Measurements from ENCODE around the gene CRB2. TPM values are rescaled to one million over a fixed set of nuclear protein-coding genes. Genes with fewer than 3 reads are reported as not detected.

CRB2 gene
- total and polyA plus RNA-seq, 2 of the 13 experiments (the other 11 are each of a cell fraction or from before 2014, with no cell fraction given): 0.01 to 0.29 TPM

DNA sequence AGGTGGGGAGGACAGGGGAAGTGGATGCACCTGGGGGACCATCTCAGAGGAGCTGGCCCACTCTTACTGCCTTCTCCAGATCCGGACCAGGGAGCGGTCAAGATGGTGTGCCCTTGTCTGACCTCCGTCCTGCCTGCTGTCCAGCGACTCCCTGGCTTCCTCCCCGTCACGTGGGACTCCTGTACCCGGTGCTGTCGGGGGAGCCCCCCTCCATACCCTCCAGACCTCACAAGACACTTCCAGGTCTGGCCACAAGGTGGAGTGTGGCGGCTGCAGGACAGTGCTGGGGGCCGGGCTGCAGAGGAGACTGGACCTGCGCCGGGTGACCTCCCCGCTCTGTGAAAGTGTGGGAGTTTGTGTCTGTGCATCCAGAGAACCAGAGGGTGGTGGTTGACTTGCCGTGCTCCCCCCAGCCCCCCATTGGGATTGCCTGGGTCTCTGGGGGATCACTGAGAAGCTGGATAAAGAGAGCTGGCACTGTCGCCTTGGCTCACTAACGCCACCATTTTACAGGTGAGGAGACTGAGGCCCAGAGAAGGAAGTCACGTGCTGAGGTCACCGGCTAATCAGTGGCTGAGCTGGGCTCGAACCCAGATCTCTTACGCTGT is 1.9 kb upstream of the CRB2 start (continued):
- TF ChIP-seq, protein P1, sequence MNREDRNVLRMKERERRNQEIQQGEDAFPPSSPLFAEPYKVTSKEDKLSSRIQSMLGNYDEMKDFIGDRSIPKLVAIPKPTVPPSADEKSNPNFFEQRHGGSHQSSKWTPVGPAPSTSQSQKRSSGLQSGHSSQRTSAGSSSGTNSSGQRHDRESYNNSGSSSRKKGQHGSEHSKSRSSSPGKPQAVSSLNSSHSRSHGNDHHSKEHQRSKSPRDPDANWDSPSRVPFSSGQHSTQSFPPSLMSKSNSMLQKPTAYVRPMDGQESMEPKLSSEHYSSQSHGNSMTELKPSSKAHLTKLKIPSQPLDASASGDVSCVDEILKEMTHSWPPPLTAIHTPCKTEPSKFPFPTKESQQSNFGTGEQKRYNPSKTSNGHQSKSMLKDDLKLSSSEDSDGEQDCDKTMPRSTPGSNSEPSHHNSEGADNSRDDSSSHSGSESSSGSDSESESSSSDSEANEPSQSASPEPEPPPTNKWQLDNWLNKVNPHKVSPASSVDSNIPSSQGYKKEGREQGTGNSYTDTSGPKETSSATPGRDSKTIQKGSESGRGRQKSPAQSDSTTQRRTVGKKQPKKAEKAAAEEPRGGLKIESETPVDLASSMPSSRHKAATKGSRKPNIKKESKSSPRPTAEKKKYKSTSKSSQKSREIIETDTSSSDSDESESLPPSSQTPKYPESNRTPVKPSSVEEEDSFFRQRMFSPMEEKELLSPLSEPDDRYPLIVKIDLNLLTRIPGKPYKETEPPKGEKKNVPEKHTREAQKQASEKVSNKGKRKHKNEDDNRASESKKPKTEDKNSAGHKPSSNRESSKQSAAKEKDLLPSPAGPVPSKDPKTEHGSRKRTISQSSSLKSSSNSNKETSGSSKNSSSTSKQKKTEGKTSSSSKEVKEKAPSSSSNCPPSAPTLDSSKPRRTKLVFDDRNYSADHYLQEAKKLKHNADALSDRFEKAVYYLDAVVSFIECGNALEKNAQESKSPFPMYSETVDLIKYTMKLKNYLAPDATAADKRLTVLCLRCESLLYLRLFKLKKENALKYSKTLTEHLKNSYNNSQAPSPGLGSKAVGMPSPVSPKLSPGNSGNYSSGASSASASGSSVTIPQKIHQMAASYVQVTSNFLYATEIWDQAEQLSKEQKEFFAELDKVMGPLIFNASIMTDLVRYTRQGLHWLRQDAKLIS (CRISPR knock-in tag; IDR thresholded peaks at IDR 0.05): no peak
- TF ChIP-seq TERF1 (CRISPR knock-in tag; IDR thresholded peaks at IDR 0.05): no peak
- no peak for TF ChIP-seq FOXK2 (IDR thresholded peaks at IDR 0.05)
- peak; percentile 57; the same call in 1 of the 2 replicates for TF ChIP-seq TRAFD1 (CRISPR knock-in tag; IDR thresholded peaks at IDR 0.05; ENCODE audit: borderline replicate concordance)
- TF ChIP-seq ZNF337 (CRISPR knock-in tag; IDR thresholded peaks at IDR 0.05; ENCODE audit: borderline replicate concordance, low read depth): no peak
- peak; percentile 47; the same call in 1 of the 2 replicates for TF ChIP-seq MTF2 (CRISPR knock-in tag; IDR thresholded peaks at IDR 0.05; ENCODE audit: borderline replicate concordance)
- TF ChIP-seq XRCC5 (optimal IDR thresholded peaks at IDR 0.05; ENCODE audit: low read length): peak; percentile 88
- TF ChIP-seq E2F5 (CRISPR knock-in tag; conservative IDR thresholded peaks at IDR 0.05): no peak
- TF ChIP-seq ZSCAN25 (CRISPR knock-in tag; IDR thresholded peaks at IDR 0.05): peak; percentile 76
- no peak for TF ChIP-seq SIX4 (CRISPR knock-in tag; IDR thresholded peaks at IDR 0.05)
- peak; percentile 50; the same call in 1 of the 2 replicates for TF ChIP-seq SALL1 (CRISPR knock-in tag; IDR thresholded peaks at IDR 0.05)
- TF ChIP-seq LCORL (IDR thresholded peaks at IDR 0.05): no peak
- peak; percentile 34; the same call in 1 of the 2 replicates for TF ChIP-seq LCORL (CRISPR knock-in tag; IDR thresholded peaks at IDR 0.05)
- TF ChIP-seq ZNF616 (CRISPR knock-in tag; IDR thresholded peaks at IDR 0.05; ENCODE audit: low read depth): no peak
- TF ChIP-seq ZMAT3 (CRISPR knock-in tag; conservative IDR thresholded peaks at IDR 0.05): no peak
- TF ChIP-seq, protein P2, sequence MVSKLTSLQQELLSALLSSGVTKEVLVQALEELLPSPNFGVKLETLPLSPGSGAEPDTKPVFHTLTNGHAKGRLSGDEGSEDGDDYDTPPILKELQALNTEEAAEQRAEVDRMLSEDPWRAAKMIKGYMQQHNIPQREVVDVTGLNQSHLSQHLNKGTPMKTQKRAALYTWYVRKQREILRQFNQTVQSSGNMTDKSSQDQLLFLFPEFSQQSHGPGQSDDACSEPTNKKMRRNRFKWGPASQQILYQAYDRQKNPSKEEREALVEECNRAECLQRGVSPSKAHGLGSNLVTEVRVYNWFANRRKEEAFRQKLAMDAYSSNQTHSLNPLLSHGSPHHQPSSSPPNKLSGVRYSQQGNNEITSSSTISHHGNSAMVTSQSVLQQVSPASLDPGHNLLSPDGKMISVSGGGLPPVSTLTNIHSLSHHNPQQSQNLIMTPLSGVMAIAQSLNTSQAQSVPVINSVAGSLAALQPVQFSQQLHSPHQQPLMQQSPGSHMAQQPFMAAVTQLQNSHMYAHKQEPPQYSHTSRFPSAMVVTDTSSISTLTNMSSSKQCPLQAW (CRISPR knock-in tag; IDR thresholded peaks at IDR 0.05): 0 out of 2 replicates have a peak, but pooled peaks have one; percentile 41
- TF ChIP-seq NONO (IDR thresholded peaks at IDR 0.05): no peak
- peak; percentile 49; the same call in 1 of the 2 replicates for TF ChIP-seq NONO (CRISPR knock-in tag; conservative IDR thresholded peaks at IDR 0.05)
- TF ChIP-seq SSRP1 (CRISPR knock-in tag; IDR thresholded peaks at IDR 0.05): no peak
- TF ChIP-seq PCBP1 (IDR thresholded peaks at IDR 0.05; ENCODE audit: borderline replicate concordance, low read depth, low read length): no peak
- TF ChIP-seq ZNF841 (CRISPR knock-in tag; IDR thresholded peaks at IDR 0.05; ENCODE audit: borderline replicate concordance): no peak
- TF ChIP-seq RXRB (CRISPR knock-in tag; IDR thresholded peaks at IDR 0.05; ENCODE audit: borderline replicate concordance): 0 out of 2 replicates have a peak, but pooled peaks have one; percentile 41
